ENCODE measurements around the gene HOXC6. TPM values are rescaled to one million over a fixed set of nuclear protein-coding genes. Genes with fewer than 3 reads are reported as not detected.

The HOXC6 gene
- total and polyA plus RNA-seq, 10 of the 15 experiments (the other 5 are each of a cell fraction or from before 2014, with no cell fraction given): 0.02 to 0.55 (median 0.45) TPM; not detected in 4

DNA sequence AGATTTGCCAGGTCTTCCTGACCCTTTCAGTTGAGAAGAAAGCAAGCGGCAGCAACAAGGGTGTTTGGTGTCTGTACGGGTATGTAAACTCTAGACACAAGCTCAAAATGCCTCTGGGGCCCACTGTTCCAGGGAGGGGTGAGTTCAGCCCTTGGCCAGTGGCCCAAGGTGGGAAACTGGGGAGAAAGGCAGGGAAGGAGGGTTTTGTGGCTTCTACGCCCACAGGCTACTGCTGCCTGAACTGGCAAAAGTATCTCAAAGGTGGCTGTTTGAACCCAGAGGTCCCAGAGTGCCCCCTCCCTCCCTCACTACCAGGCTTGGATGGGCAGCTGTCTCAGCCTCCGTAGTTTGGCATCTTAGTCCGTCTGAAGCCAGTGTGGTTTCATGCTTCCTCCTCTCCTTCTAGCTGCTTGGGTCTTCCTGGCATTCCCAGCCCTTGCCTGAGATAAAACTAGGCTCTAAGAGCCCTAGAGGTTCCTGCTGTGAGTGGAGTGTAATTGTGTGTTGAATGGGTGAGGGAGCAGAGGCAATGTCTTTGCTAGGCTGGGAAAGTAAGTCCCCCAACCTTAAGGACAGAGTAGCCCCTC, 10.1 kb downstream of the HOXC6 start (continued):
- TF ChIP-seq, protein P1, sequence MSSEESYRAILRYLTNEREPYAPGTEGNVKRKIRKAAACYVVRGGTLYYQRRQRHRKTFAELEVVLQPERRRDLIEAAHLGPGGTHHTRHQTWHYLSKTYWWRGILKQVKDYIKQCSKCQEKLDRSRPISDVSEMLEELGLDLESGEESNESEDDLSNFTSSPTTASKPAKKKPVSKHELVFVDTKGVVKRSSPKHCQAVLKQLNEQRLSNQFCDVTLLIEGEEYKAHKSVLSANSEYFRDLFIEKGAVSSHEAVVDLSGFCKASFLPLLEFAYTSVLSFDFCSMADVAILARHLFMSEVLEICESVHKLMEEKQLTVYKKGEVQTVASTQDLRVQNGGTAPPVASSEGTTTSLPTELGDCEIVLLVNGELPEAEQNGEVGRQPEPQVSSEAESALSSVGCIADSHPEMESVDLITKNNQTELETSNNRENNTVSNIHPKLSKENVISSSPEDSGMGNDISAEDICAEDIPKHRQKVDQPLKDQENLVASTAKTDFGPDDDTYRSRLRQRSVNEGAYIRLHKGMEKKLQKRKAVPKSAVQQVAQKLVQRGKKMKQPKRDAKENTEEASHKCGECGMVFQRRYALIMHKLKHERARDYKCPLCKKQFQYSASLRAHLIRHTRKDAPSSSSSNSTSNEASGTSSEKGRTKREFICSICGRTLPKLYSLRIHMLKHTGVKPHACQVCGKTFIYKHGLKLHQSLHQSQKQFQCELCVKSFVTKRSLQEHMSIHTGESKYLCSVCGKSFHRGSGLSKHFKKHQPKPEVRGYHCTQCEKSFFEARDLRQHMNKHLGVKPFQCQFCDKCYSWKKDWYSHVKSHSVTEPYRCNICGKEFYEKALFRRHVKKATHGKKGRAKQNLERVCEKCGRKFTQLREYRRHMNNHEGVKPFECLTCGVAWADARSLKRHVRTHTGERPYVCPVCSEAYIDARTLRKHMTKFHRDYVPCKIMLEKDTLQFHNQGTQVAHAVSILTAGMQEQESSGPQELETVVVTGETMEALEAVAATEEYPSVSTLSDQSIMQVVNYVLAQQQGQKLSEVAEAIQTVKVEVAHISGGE (CRISPR knock-in tag; IDR thresholded peaks at IDR 0.05): no peak
- TF ChIP-seq CHD2 (IDR thresholded peaks at IDR 0.05; ENCODE audit: borderline replicate concordance, low read depth, low read length): no peak
- TF ChIP-seq HDGF (IDR thresholded peaks at IDR 0.05): no peak

DNA sequence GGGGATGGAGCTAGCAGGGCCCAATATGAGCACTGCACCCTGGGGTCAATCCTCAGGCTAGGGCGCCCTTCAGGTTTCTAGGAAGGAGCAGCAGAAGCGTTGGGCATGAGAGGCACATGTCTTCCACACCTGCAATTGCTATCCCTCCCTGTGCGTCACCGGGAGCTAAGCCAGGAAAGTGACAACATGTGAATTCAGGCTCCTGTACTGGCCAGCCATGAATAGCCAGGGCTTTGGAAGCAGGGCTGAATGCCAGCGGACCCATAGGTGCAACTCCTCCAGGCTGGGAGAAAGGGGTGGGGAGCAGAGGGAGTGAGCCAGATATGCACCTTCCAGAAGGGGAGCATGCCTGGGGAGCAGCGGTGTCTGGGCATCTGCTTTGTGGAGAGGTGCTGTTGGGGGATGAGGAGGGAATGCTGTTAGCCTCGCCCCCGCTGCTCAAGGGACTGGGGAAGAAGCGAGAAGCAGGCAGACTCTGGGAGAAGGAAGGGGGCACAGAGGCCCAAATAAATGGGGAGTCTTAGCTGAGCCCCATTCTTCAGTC, 10.7 kb downstream of the HOXC6 start:
- 44% methylated on average over 9 of the region's 9 CpGs for WGBS (ENCODE audit: insufficient coverage, insufficient replicate concordance, low lambda C conversion rate, missing lambda C conversion rate)
- Histone ChIP-seq H3K9ac (ENCODE audit: control insufficient read depth, insufficient read depth, low read length) (no peak overlapping the region), H3K4me3 (no peak overlapping the region), H3K4me1 (ENCODE audit: control insufficient read depth, insufficient read depth, low read length) (no peaks in the 10 kb centered on the region), H3K9me3 (replicated peaks; ENCODE audit: control insufficient read depth, insufficient read depth, low read length) (no peaks in the 10 kb centered on the region; the same call in 2 of the 3 replicates), H3K79me2 (ENCODE audit: control insufficient read depth, insufficient read depth, low read length) (no peaks in the 10 kb centered on the region), H3K27ac (ENCODE audit: control insufficient read depth, insufficient read depth) (no peak overlapping the region), H3K27me3 (replicated peaks in 1 of 2; ENCODE audit: control insufficient read depth in 2 of 2, insufficient read depth in 2 of 2, low read length in 1 of 2) (peaks cover 1 to 14% of the 10 kb centered on the region in 2 experiments), H3K4me2 (ENCODE audit: control insufficient read depth, insufficient read depth) (no peak overlapping the region), H4K20me1 (ENCODE audit: control insufficient read depth, insufficient read depth) (no peaks in the 10 kb centered on the region), H2AFZ (ENCODE audit: control insufficient read depth, low read depth, low read length) (no peak overlapping the region), H3K36me3 (ENCODE audit: control insufficient read depth in 2 of 2, insufficient read depth in 2 of 2, low read length in 1 of 2) (no peaks in the 10 kb centered on the region)
- no TSS peak for BruUV-seq (replicated peaks)
- no peak for DNase-seq (ENCODE audit: low read depth, low spot score)
- ChIA-PET SMC1A (ENCODE audit: uncharacterized antibody, unreplicated experiment) (interaction anchor here (1.2 to 1.6 kb wide), 2 partner anchors 14 to 113 kb away, joined by 3 read pairs; partner anchors contain the start of gene HOXC4), CTCF (interaction anchor here (1.3 to 1.8 kb wide), 3 partner anchors 153 to 176 kb away, joined by 4 to 5 read pairs (median 5); no protein-coding TSS in a partner anchor), RAD21 (ENCODE audit: unreplicated experiment) (interaction anchor here (1.2 to 4.2 kb wide), 3 partner anchors 14 to 99 kb away, joined by 3 to 18 read pairs (median 7); partner anchors contain the start of gene HOXC4), POLR2A (interaction anchor here (0.5 to 1.2 kb wide), 2 partner anchors 14 to 32 kb away, joined by 5 to 8 read pairs; partner anchors contain the start of gene HOXC4)
- intact Hi-C loops (cut with micrococcal nuclease; ENCODE audit: unreplicated experiment): no loop called here
- in situ Hi-C loops (cut with MboI): no loop called here
- no peak for ATAC-seq
- no peak for FAIRE-seq
- TF ChIP-seq MTA3 (IDR thresholded peaks at IDR 0.05; ENCODE audit: borderline replicate concordance, low read length) (no peak), ZNF622 (IDR thresholded peaks at IDR 0.05) (no peak), CEBPB (IDR thresholded peaks at IDR 0.05; ENCODE audit: borderline replicate concordance in 1 of 2, low read depth in 2 of 2, low read length in 2 of 2) (no peak), ATF7 (IDR thresholded peaks at IDR 0.05; ENCODE audit: low read depth) (no peak), BHLHE40 (IDR thresholded peaks at IDR 0.05; ENCODE audit: borderline replicate concordance in 1 of 2, low read depth in 2 of 2, low read length in 1 of 2) (no peak), SREBF1 (IDR thresholded peaks at IDR 0.05; ENCODE audit: low read length) (no peak), POU2F2 (IDR thresholded peaks at IDR 0.05; ENCODE audit: borderline replicate concordance, low read depth, low read length) (no peak), SUPT20H (IDR thresholded peaks at IDR 0.05; ENCODE audit: borderline replicate concordance, control insufficient read depth, low read depth, low read length) (no peak)
- TF ChIP-seq, protein P2, sequence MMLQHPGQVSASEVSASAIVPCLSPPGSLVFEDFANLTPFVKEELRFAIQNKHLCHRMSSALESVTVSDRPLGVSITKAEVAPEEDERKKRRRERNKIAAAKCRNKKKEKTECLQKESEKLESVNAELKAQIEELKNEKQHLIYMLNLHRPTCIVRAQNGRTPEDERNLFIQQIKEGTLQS (IDR thresholded peaks at IDR 0.05; ENCODE audit: borderline replicate concordance, extremely low read depth, low read depth, low read length): no peak
- TF ChIP-seq, protein P3, sequence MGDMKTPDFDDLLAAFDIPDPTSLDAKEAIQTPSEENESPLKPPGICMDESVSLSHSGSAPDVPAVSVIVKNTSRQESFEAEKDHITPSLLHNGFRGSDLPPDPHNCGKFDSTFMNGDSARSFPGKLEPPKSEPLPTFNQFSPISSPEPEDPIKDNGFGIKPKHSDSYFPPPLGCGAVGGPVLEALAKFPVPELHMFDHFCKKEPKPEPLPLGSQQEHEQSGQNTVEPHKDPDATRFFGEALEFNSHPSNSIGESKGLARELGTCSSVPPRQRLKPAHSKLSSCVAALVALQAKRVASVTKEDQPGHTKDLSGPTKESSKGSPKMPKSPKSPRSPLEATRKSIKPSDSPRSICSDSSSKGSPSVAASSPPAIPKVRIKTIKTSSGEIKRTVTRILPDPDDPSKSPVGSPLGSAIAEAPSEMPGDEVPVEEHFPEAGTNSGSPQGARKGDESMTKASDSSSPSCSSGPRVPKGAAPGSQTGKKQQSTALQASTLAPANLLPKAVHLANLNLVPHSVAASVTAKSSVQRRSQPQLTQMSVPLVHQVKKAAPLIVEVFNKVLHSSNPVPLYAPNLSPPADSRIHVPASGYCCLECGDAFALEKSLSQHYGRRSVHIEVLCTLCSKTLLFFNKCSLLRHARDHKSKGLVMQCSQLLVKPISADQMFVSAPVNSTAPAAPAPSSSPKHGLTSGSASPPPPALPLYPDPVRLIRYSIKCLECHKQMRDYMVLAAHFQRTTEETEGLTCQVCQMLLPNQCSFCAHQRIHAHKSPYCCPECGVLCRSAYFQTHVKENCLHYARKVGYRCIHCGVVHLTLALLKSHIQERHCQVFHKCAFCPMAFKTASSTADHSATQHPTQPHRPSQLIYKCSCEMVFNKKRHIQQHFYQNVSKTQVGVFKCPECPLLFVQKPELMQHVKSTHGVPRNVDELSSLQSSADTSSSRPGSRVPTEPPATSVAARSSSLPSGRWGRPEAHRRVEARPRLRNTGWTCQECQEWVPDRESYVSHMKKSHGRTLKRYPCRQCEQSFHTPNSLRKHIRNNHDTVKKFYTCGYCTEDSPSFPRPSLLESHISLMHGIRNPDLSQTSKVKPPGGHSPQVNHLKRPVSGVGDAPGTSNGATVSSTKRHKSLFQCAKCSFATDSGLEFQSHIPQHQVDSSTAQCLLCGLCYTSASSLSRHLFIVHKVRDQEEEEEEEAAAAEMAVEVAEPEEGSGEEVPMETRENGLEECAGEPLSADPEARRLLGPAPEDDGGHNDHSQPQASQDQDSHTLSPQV (IDR thresholded peaks at IDR 0.05): no peak

Data from GM12878 (cell line).